Hepatic stellate cell (primary cell): Measurements from ENCODE around the gene SH3BP5L.

Experiments
- DNase-seq: peaks from one replicate; pipeline ENCODE4 v3.0.0; 2011; ENCODE audit warnings: low spot score

The SH3BP5L gene

DNA sequence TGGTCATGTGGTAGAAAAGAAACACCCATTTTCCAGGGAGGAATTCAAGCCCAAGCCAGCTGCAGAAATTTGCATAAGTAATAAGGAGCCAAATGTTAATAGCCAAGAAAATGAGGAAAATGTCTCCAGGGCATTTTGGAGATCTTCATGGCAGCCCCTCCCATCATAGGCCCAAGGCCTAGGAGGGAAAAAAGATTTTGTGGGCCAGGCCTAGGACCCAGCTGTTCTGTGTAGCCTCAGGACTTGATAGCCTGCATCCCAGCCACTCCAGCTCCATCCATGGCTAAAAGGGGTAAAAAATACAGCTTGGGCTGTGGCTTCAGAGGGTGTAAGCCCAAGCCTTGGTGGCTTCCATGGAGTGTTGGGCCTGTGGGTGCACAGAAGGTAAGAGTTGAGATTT lies 48.7 kb downstream of the SH3BP5L start:
- no peak for DNase-seq

DNA sequence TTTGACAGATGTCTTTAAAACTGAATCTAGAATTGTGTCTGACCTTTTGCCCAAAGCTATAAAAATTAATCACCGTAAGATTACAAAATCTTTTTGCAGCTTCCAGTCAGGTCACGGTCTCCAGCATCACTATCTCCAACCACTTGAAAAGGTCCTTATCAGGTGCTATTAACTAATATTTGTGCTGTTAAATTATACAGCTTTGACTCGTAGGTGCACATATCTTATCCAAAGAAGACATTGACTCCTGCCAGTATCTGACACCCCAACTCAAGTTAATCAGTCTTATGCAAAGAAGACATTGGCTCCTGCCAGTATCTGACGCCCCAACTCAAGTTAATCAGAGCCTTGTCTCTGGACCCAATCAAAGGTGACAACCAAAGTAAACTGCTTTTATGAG lies 50.3 kb downstream of the SH3BP5L start:
- no peak for DNase-seq
